Ascending aorta (tissue), 2 donors: Measurements from ENCODE around the gene ZNF48. TPM values are rescaled to one million over a fixed set of nuclear protein-coding genes. Genes with fewer than 3 reads are reported as not detected.

Source experiments
- DNase-seq, 2 donors: peaks; one replicate each; pipeline ENCODE4 v3.0.0-alpha.2; 2019; ENCODE audit warnings: low spot score in 2 of 2
- H3K27ac ChIP-seq, 2 donors: fragments of 200-600 bp; sonication (generic); one replicate each; pipeline ENCODE4 v1.5.1; 2016 to 2017; ENCODE audit warnings: mild to moderate bottlenecking in 1 of 2
- H3K27me3 ChIP-seq: fragments of 200-600 bp; sonication (generic); one replicate; pipeline ENCODE4 v1.5.1; 2017
- H3K36me3 ChIP-seq, 2 donors: fragments of 200-600 bp; sonication (generic); one replicate each; pipeline ENCODE4 v1.5.1; 2016
- H3K4me1 ChIP-seq, 2 donors: fragments of 200-600 bp; sonication (generic); one replicate each; pipeline ENCODE4 v1.5.1; 2016 to 2017; ENCODE audit warnings: mild to moderate bottlenecking in 1 of 2
- H3K4me3 ChIP-seq, 2 donors: fragments of 200-600 bp; sonication (generic); one replicate each; pipeline ENCODE4 v1.5.1; 2016 to 2017; ENCODE audit warnings: mild to moderate bottlenecking in 1 of 2
- H3K9me3 ChIP-seq, 2 donors: fragments of 200-600 bp; sonication (generic); one replicate each; pipeline ENCODE4 v1.5.1; 2016
- CTCF ChIP-seq, 3 experiments: fragments of 200-600 bp in 2 of 3; fragments of 450-650 bp in 1 of 3; sonication (generic) in 2 of 3; IDR thresholded peaks; one replicate each; pipeline ENCODE4 v1.5.1; 2016 to 2019; ENCODE audit warnings: antibody characterized with exemption in 3 of 3, mild to moderate bottlenecking in 1 of 3, moderate library complexity in 1 of 3
- intact Hi-C: fragments of 100-400 bp; cut with DNase I; formaldehyde crosslinking; loops from one replicate; pipeline ENCODE4 v1.15.1; 2023
- total RNA-seq: library from RNA; depleted of rRNA; stranded (reverse); fragments of >200 nt; gene quantifications from one replicate; pipeline ENCODE4 v1.1.0, GENCODE V29; 2016

ZNF48 gene
- total RNA-seq, 1 donor from 2014 or later, result 25.1 TPM

DNA sequence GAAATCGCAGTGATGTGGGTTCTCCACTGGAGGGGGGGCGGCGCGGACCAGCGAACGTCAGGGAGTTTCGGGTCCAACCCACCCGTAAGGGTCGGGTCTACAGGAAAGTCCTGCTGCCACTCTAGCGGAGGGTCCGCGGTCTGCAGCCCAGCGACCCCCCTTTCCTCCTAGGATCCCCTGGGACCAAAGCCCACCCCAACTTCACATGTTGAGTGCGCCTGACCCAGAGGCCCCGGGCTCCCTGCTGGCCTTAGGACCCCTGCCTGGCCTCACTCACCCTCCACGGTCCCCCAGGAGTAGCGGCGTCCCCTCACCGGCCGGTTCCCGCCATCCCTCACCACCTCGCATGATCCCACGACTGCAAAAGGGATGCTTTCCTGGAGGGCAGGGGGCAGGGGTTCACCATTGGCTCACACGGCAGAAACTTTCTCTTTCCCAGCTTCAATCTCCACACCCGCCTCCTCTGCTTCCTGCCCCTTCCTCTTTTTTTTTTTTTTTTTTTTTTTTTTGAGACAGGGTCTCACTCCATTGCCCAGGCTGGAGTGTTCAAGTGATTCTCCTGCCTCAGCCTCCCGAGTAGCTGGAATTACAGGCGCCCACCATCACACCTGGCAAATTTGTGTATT lies 15.9 kb upstream of the ZNF48 start:
- Histone ChIP-seq H3K27me3 (no peaks in the 10 kb centered on the region), H3K4me3 (peak overlapping the region; percentile 67 to 88), H3K27ac (peak overlapping the region; percentile 99 to 100), H3K9me3 (no peaks in the 10 kb centered on the region), H3K36me3 (no peaks in the 10 kb centered on the region), H3K4me1 (peaks cover 8 to 9% of the 10 kb centered on the region in 2 donors)
- TF ChIP-seq CTCF (IDR thresholded peaks at IDR 0.05), result no peak
- intact Hi-C loops, result loop anchor here (2.0 to 10.0 kb wide), 5 partner anchors 44 to 564 kb away; partner anchors contain the start of genes KCTD13, PAGR1, PRRT2 and TBX6
- DNase-seq, result no peak

DNA sequence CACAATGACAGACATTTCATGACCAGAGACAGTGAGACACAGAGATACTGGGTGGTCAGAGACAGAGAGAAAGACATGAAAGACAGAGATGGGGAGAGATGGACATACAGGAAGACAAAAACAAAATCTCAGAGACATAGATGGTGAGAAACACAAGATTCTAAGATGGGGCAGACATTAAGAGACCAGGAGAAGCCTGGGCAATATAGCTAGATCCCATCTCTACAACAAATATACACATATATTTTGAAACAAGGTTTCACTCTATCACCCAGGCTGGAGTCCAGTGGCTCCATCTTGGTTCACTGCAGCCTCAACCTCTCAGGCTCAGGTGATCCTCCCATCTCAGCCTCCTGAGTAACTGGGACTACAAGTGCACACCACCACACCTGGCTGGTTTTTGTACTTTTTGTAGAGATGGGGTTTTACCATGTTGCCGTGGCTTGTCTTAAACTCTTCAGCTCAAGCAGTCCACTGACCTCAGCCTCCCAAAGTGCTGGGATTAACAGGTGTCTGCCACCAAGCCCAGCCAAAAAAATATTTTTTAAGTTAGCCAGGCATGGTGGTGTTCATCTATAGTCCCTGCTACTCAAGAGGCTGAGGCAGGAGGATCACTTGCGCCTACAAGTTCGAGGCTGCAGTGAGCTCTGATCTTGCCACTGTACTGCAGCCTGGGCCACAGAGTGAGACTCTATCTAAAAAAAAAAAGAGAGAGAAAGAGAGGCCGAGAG lies 15.0 kb upstream of the ZNF48 start:
- Histone ChIP-seq H3K4me3 (no peak overlapping the region), H3K27me3 (no peaks in the 10 kb centered on the region), H3K27ac (no peak overlapping the region), H3K4me1 (peaks cover 8 to 9% of the 10 kb centered on the region in 2 donors), H3K36me3 (no peaks in the 10 kb centered on the region), H3K9me3 (no peaks in the 10 kb centered on the region)
- intact Hi-C loops, result no loop called here
- DNase-seq, result no peak
- TF ChIP-seq CTCF (IDR thresholded peaks at IDR 0.05), result no peak

DNA sequence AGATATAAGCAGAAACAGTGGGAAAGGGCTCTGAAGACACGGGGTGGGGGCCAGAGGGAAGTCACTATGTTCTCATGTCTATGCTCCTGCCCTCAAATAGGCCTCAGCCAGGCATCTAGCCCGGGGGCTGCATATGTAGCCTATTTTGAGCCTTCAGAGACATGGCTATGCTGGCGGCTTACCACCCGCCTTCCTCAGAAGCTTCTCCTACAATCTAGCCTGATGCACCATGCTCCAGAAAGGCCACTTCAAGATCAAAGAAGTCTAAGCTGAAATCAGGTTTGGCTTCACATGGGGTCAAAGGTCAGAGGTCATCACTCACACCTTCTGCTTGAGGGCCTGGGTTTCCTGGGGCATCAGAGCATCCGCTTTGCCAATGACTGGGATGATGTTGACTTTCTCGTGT lies 14.4 kb upstream of the ZNF48 start:
- DNase-seq, result no peak
- Histone ChIP-seq H3K27me3 (no peaks in the 10 kb centered on the region), H3K4me1 (peaks cover 8 to 9% of the 10 kb centered on the region in 2 donors), H3K36me3 (no peaks in the 10 kb centered on the region), H3K4me3 (no peak overlapping the region), H3K9me3 (no peaks in the 10 kb centered on the region), H3K27ac (no peak overlapping the region)
- intact Hi-C loops, result no loop called here
- TF ChIP-seq CTCF (IDR thresholded peaks at IDR 0.05), result no peak

GRCh38 chr16:30381291-30382041 lies 13.8 kb upstream of the ZNF48 start:
- no peak for TF ChIP-seq CTCF (IDR thresholded peaks at IDR 0.05)
- intact Hi-C loops, result loop anchor here (2.0 kb wide), 1 partner anchor 19 kb away; no protein-coding TSS in a partner anchor

DNA sequence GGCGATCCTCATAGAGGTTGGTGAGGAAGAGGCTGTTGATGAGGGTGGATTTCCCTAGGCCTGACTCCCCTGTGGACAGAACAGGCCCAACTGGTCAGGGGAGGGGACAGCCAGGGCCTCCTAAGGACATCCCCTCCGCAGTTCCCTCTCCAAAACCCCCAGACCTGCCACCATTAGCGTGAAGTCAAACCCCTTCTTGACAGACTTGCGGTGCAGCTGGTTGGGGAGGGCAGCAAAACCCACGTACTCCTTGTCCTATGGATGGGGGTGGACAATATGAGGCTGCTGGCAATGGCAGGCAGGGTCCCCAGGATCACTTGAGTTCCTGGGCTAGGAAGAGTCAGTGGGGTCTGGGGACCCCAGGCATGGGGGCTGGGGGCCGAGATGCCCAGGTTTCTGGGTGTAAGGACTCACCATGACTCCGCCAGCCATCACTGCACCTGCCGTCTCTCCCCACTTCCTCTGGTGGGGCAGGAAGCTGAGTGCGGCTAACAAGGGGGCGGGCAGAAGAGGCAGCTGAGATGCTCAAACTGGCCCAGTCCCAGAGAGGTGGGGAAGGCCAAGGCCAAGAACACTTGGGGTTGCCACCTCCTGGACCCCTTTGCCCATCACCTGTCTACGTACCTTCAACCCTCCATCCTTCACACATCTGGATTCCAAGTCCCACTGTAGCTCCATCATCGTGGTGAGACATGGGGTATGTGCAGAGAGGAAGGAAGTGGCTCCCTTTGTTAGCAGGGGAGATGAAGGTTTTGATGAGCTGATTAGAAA lies 12.9 kb upstream of the ZNF48 start, which contains the start of gene SEPTIN1:
Gene SEPTIN1 (minus strand): TSS at position 451 of the 771 bp plus-strand sequence. CDS start 19 bp downstream, at position 432.
- DNase-seq, result no peak
- Histone ChIP-seq H3K9me3 (no peaks in the 10 kb centered on the region), H3K4me3 (no peak within 1 kb of the TSS), H3K4me1 (peaks cover 6 to 8% of the 10 kb centered on the region in 2 donors), H3K27me3 (no peaks in the 10 kb centered on the region), H3K36me3 (no peaks in the 10 kb centered on the region), H3K27ac (no peak within 1 kb of the TSS)
- no peak for TF ChIP-seq CTCF (IDR thresholded peaks at IDR 0.05)
- intact Hi-C loops, result loop anchor here (2.0 kb wide), 1 partner anchor 19 kb away; no protein-coding TSS in a partner anchor

More at GRCh38 chr16:30381291-30382041, 13.8 kb upstream of the ZNF48 start:
- no peak for DNase-seq
- Histone ChIP-seq H3K27me3 (no peaks in the 10 kb centered on the region), H3K27ac (no peak overlapping the region), H3K4me3 (no peak overlapping the region), H3K4me1 (peaks cover 8 to 9% of the 10 kb centered on the region in 2 donors), H3K36me3 (no peaks in the 10 kb centered on the region), H3K9me3 (no peaks in the 10 kb centered on the region)
